Endothelial cell of umbilical vein (primary cell): ENCODE measurements around the gene CTSC.

ENCODE experiments used
- EZH2 ChIP-seq: IDR thresholded peaks from 2 replicates; pipeline ENCODE4 v1.6.1; 2012; ENCODE audit warnings: borderline replicate concordance, low read depth, mild to moderate bottlenecking, moderate library complexity, low read length, inconsistent platforms; ENCODE audit not compliant: severe bottlenecking
- MYC ChIP-seq: IDR thresholded peaks from one replicate; pipeline ENCODE4 v1.6.1; 2011; ENCODE audit warnings: mild to moderate bottlenecking, low read depth, low read length
- POLR2A ChIP-seq: IDR thresholded peaks from 2 replicates; pipeline ENCODE4 v1.6.1; 2012; ENCODE audit warnings: low read depth, mild to moderate bottlenecking, control low read depth, low read length
- POLR2AphosphoS5 ChIP-seq: IDR thresholded peaks from 2 replicates; pipeline ENCODE4 v1.6.1; 2012; ENCODE audit warnings: low read depth, mild to moderate bottlenecking, control low read depth, low read length, moderate library complexity; ENCODE audit not compliant: insufficient read depth
- TF ChIP-seq, protein P1 (sequence below), 2 donors: IDR thresholded peaks; 1 replicate in 1 of 2; 2 replicates in 1 of 2; pipeline ENCODE4 v1.5.1; 2011; ENCODE audit warnings: low read length in 2 of 2, mild to moderate bottlenecking in 2 of 2, moderate library complexity in 2 of 2, control low read depth in 1 of 2, inconsistent platforms in 1 of 2, low read depth in 1 of 2; ENCODE audit not compliant: insufficient read depth in 1 of 2; ENCODE audit errors: extremely low read depth in 1 of 2
- TF ChIP-seq, protein P2 (sequence below): IDR thresholded peaks from 2 replicates; pipeline ENCODE4 v1.6.1; 2011; ENCODE audit not compliant: insufficient read depth, insufficient read length

DNA sequence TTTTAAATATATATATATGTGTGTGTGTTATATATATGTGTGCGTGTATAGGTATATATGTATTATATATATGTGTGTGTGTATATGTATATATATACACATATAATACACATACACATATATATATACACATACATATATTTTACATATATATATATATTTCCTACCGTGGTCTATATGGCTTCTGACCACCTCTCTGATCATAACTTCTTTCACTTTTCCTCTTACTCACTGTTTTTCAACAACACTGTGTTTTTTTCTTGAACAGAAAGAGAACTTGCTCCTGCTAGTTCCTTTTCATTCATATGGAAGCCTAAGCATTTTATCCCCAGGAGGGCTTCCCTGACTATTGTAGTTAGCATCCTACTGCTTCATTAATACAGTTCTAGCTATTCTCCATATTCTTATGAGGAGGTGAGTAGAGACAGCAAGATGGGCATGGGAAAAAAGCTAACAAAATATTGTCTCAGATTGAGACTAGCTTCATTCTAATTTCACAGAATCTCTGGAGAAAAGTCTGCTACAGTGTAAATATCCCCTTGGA, 38.5 kb upstream of the CTSC start:
- TF ChIP-seq, protein P1, sequence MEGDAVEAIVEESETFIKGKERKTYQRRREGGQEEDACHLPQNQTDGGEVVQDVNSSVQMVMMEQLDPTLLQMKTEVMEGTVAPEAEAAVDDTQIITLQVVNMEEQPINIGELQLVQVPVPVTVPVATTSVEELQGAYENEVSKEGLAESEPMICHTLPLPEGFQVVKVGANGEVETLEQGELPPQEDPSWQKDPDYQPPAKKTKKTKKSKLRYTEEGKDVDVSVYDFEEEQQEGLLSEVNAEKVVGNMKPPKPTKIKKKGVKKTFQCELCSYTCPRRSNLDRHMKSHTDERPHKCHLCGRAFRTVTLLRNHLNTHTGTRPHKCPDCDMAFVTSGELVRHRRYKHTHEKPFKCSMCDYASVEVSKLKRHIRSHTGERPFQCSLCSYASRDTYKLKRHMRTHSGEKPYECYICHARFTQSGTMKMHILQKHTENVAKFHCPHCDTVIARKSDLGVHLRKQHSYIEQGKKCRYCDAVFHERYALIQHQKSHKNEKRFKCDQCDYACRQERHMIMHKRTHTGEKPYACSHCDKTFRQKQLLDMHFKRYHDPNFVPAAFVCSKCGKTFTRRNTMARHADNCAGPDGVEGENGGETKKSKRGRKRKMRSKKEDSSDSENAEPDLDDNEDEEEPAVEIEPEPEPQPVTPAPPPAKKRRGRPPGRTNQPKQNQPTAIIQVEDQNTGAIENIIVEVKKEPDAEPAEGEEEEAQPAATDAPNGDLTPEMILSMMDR (IDR thresholded peaks at IDR 0.05; ENCODE audit: extremely low read depth in 1 of 2, insufficient read depth in 1 of 2, low read depth in 1 of 2, low read length in 2 of 2): no peak
- TF ChIP-seq EZH2: no peak
- no peak for TF ChIP-seq POLR2A
- TF ChIP-seq MYC: no peak
- TF ChIP-seq POLR2AphosphoS5: no peak
- TF ChIP-seq, protein P2, sequence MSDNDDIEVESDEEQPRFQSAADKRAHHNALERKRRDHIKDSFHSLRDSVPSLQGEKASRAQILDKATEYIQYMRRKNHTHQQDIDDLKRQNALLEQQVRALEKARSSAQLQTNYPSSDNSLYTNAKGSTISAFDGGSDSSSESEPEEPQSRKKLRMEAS: no peak
